ENCODE data around the gene TMPRSS11F.

GRCh38 chr4:68062501-68062900, 67.2 kb downstream of the TMPRSS11F start:
- TF ChIP-seq EZH2 (IDR thresholded peaks at IDR 0.05) (no peak), CTCF (IDR thresholded peaks at IDR 0.05) (no peak)

Measured in neural progenitor cell (in vitro differentiated cells).